ENCODE data around the gene SPRYD4.
"Not testable (repeated sequence)": the region's sequence is repeated elsewhere in the genome, so short reads cannot be mapped to it uniquely, and the experiment has no call there.

Gene SPRYD4

GRCh38 chr12:56468216-56469006, at the start of gene SPRYD4:
SPRYD4 (plus strand) TSS chr12:56468578; CDS start chr12:56468592, 14 bp downstream.
- peak; percentile 42 for FAIRE-seq
- DNase-seq (ENCODE audit: insufficient read length, low spot score) = peak; percentile 95

DNA sequence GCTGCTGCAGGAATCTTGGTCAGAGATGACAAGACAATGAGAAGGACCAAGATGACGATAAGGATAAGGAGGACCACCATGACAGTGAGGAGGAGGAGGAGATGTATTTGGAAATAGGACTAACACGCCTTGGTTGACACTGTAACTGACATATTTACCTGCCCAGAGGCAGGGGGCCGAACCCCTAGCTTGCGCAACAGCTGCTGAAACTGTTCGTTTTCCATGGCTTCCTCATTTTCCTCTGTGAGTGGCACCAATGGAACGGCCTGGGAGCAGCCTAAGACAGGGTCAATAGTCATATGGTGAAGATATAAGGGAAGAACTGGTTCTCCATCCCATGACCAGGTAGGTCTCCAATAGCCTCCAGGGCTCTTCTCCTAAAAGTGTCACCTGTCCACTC, 48.0 kb upstream of the SPRYD4 start:
- DNase-seq (ENCODE audit: insufficient read length, low spot score) (no peak), FAIRE-seq (no peak)

GRCh38 chr12:56425193-56425592, 43.2 kb upstream of the SPRYD4 start:
- peak; percentile 9 for FAIRE-seq
- no peak for DNase-seq (ENCODE audit: insufficient read length, low spot score)

DNA sequence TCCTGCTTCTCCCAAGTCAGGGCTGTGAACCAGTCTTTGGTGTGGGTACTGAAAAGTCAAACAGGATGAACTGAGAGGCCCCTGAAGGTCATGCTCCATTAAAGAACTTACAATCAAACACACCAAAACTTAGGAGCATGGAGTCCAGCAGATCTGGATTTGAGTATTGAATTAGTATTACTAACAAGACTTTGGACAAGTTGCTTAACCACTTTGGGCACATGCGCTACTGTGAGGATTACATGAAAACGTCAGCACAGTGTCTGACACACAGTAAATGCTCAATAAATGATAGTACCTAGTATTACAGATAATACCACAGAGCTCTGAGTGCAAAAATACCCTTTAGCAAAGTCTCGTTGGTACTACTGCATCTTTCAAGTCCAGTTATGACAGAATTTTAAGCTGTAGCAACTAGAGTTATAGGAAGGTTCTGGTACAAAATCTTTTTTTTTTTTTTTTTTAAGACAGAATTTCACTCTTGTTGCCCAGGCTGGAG, 42.4 kb upstream of the SPRYD4 start:
- no peak for DNase-seq (ENCODE audit: insufficient read length, low spot score)
- FAIRE-seq = no peak

- FAIRE-seq = no peak
- DNase-seq (ENCODE audit: insufficient read length, low spot score) = no peak
Observed at GRCh38 chr12:56431288-56431687, 37.1 kb upstream of the SPRYD4 start.

DNA sequence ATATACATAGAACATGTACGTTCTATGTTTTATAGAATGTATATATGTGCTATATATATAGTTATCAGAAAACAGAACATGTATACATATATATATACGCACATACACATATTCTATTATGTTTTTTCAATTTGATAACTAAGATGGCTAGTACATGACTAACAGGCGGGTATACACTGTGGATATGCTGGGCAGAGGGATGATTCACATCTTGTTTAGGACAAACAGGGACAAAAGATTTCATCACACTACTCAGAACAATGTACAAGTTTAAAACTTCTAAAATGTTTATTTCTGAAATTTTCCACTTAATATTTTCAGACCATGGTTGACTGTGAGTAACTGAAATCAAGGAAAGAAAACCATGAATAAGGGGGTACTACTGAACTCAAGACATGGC, 36.5 kb upstream of the SPRYD4 start:
- FAIRE-seq (no peak), DNase-seq (ENCODE audit: insufficient read length, low spot score) (no peak)

GRCh38 chr12:56434828-56435227, 33.5 kb upstream of the SPRYD4 start:
- DNase-seq (ENCODE audit: insufficient read length, low spot score) (no peak), FAIRE-seq (no peak)

- FAIRE-seq (no peak), DNase-seq (ENCODE audit: insufficient read length, low spot score) (no peak)
Observed at GRCh38 chr12:56437430-56438176, 30.8 kb upstream of the SPRYD4 start.

DNA sequence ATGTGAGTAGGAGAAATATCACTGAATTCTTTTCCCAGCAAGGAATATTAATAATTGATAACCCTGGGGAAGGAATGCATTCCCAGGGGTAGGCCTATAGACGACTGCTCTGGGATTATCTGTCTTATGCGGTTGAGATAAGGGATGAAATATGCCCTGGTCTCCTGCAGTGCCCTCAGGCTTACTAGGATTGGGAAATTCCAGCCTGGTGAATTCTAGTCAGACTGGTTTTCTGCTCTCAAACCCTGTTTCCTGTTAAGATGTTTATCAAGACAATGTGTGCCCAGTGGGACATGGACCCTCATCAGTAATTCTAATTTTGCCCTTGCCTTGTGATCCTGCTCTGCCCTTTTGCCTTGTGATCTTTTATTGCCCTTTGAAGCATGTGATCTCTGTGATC, 25.2 kb upstream of the SPRYD4 start:
- not testable (repeated sequence) for DNase-seq (ENCODE audit: insufficient read length, low spot score); FAIRE-seq

DNA sequence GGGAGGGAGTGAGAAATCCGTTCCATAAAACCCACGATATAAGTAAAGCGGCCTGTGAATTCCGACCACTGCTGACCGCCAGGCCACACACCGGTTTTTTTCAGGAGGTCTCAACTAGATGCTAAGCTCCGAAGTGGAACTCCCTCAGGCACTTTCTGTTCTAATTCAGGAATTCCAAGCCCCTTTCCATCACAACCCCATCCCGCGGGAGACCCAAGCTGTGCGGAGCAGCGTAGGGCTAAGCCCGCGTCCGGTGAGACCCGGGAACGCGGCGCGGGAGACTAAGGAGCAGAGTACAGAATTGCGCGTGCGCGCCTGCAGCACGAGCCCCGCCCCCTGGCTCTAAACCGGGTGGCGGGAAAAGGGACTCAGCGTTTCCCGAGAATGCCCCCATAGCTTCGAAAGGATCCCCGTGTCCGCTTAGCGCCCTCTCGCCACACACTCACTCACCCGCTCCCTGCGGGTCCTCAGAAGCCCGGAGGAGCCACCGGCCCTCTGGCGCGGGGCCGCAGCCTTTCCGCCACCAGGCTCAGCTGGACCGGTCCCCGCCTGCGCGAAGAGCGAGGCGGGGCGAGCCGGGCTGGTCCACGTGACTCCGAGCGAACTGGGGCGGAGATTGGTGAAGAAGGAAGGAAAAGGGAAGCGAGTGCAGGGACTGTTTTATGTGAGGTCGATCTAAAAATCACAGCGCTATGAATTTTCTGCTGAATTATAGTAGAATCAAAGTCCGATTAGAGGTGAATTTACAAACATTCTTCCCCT, 19.3 kb upstream of the SPRYD4 start, which contains the start of gene TIMELESS:
Gene TIMELESS (minus strand): TSS at position 567 of the 762 bp plus-strand sequence. CDS start 15,256 bp downstream, outside the sequence.
- FAIRE-seq = peak; percentile 60

DNA sequence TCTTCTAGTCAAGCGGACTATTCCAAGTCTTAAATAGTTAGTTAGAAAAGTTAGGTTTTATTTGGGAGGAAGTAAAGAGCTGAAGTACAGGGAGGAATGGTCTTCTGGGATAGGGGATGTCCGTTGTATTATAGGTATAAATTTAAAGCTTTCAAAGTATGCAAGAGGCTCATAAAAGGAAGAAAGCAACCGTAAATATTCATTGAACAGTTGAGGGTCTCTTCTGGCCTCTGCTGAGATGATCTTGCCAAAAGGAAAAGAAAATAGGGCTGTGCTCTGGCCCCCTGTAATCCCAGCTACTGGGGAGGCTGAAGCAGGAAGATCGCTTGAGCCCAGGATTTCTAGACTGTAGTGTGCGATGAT, 18.8 kb upstream of the SPRYD4 start:
- FAIRE-seq = no peak
- DNase-seq (ENCODE audit: insufficient read length, low spot score) = no peak

More for the DNA sequence above, 19.3 kb upstream of the SPRYD4 start, which contains the start of gene TIMELESS:
- DNase-seq (ENCODE audit: insufficient read length, low spot score) = peak; percentile 94

GRCh38 chr12:56450241-56450640, 18.1 kb upstream of the SPRYD4 start:
- FAIRE-seq (no peak), DNase-seq (ENCODE audit: insufficient read length, low spot score) (no peak)

DNA sequence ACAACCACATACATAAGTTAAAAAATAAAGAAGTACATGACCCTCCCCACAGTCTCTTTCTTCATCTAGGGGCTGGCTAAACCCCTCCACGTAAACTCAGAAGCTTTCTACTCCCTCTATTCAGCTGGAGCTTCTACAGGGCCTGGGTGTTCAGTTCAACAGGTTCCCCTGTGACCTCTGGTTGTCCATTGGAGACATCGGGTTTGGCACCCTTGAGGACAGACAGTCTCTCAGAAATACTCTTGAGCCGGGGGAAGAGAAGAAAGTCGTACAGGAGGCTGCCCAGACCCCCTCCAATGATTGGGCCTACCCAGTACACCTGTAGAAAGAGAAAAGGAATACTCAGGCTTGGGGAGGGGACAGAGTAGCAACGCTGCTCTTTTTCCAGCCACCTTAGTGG, 17.2 kb upstream of the SPRYD4 start:
- DNase-seq (ENCODE audit: insufficient read length, low spot score) = no peak
- FAIRE-seq = no peak

DNA sequence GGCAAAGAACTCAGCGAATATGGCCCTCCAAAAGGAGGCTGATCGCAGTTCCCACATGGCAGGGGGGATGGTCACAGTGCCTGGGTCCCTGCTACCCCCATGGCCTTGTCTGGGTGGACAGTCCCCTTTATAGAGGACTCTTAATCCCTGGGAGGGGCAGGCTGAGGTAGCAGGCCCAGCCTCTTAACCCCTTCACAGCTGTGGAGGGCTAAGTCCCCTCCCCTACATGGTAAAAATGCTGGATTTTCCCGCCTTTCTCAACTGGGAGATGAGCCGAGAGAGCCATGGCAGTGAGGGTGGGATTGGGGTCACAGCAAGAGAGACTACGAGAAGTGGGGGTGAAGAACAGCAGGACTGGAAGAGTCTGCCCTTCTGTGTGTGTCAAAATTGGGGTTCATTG, 13.8 kb upstream of the SPRYD4 start, which contains the start of gene MIP:
Gene MIP (minus strand): TSS at position 101 of the 400 bp plus-strand sequence. CDS start 44 bp downstream, at position 57.
- FAIRE-seq = no peak
- no peak for DNase-seq (ENCODE audit: insufficient read length, low spot score)

GRCh38 chr12:56457817-56458216, 10.6 kb upstream of the SPRYD4 start:
- no peak for FAIRE-seq
- no peak for DNase-seq (ENCODE audit: insufficient read length, low spot score)

DNA sequence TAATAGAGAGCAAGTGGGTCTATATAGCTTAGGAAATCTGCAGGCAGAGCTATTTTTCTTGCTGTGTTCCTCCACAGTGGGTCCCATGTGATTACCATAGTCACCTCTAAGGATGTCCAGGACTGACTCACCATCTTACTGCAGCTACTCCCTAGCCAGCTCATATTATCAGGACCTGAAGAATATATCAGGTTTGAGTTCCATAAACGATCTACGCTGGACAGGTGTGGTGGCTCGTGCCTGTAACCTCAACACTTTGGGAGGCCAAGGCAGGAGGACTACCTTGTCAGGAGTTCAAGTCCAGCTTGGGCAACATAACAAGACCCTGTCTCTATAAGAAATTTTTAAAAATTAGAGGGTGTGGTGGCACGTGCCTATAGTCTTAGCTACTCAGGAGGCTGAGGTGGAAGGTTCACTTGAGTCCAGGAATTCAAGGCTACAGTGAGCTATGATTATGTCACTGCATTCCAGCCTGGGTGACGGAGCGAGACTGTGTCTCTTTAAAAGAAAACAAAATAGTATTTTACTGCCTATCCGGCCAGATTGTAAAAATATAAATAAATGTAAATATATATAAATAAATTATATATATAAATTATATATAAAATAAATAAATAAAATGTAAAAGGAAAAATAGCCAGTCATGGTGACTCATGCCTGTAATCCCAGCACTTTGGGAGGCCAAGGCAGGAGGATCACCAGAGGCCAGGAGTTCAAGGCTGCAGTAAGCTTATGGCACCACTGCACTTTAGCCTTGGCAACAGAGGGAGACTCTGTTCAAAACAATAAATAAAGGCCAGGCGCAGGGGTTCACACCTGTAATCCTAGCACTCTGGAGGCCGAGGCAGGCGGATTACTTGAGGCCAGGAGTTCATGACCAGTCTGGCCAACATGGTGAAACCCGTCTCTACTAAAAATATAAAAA, 6.9 kb upstream of the SPRYD4 start:
- FAIRE-seq (no peak), DNase-seq (ENCODE audit: insufficient read length, low spot score) (no peak)

GRCh38 chr12:56462565-56462964, 5.8 kb upstream of the SPRYD4 start:
- DNase-seq (ENCODE audit: insufficient read length, low spot score) = no peak
- no peak for FAIRE-seq

GRCh38 chr12:56469007-56469930, 891 bp downstream of the SPRYD4 start:
- DNase-seq (ENCODE audit: insufficient read length, low spot score) (no peak), FAIRE-seq (no peak)

GRCh38 chr12:56474389-56474788, 6.0 kb downstream of the SPRYD4 start:
- DNase-seq (ENCODE audit: insufficient read length, low spot score) (no peak), FAIRE-seq (no peak)
